GM19025 (cell line): ENCODE results near the gene CEP290.
"Not testable (repeated sequence)": the region's sequence is repeated elsewhere in the genome, so short reads cannot be mapped to it uniquely, and the experiment has no call there.

ENCODE experiments used
- ATAC-seq: cut with Tn5 transposase; IDR thresholded peaks from one replicate; pipeline ENCODE4 v1.9.1; 2021; ENCODE audit warnings: mild to moderate bottlenecking, low read depth, moderate library complexity; ENCODE audit not compliant: unreplicated experiment

CEP290 gene

DNA sequence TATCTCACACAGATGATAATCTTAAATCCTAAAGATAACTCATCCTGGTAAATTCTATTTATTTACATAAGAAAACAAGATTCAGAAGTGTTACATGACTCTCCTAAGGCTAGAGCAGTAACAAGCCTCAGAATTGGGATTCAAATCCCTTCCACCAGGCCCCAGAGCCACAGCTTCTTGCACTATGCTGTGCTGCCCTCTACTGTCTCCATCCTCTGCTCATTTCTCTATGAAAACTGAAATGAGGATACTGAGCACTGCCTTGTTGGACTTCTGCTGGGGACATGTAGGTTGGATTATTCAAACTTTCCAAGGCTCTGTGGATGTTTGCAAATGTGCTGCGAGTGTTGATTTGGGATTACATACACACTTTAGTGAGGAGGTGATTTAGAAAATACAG lies 89.2 kb downstream of the CEP290 start:
- no peak for ATAC-seq

DNA sequence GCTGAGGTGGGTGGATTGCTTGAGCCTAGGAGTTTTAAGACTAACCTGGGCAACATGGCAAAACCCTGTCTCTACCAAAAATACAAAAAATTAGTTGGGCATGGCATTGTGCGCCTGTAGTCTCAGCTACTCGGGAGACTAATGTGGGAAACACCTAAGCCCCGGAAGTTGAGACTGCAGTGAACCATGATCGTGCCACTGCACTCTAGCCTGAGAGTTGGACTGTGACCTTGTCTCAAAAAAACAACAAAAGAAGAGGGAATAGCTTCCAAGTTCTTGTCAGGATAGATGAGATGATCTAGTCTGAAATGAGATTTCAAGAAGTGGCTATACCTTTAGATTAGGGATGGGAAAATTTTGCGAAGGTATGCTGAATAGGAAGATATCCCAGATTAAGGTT lies 97.9 kb downstream of the CEP290 start:
- no peak for ATAC-seq

DNA sequence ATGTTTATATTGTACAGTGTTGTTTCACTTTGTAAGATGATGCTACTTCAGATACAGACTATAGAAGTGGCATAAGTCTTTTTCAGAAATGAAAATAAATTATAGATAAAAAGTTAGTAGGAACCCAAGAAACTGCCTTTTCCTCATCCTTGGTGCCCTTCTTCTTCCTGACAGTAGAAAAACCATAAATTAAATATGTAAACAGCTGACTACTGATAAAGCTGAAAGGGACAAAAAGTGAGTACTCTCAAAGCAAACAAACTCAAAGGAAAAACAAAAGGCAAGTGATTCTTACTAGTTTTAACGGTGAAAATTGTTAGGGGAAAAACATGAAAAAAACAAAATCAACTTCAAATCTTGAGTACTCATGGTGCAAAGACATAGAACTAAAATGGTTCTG lies 104.1 kb downstream of the CEP290 start:
- ATAC-seq = no peak

DNA sequence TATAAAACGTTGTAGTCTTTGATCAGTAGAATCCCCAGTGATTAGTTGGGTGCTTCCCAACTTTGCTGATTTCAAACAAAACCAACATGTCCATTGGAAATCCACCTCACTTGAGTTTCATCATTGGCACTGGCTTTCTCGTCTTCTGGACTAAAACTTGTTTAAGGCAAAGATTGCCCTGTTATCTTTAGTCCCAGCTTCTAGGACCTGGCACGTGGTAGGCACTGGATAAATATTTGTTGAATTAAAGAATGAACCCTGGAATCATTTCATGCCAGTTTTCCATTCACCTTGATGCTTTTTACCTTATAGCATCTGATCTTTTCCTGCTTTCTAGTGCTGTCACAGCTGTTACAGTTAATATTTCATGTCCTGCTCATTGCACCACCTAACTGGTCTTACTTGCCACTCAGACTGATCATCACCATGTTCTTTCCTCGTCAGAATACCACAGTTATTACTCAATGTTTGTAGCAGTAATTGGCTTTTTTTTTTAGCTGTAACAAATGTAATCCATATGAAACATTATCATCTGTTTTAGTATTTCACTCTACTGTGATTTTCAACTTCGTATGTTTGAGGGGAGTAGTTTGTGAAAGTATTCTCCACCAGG lies 105.4 kb downstream of the CEP290 start:
- no peak for ATAC-seq

DNA sequence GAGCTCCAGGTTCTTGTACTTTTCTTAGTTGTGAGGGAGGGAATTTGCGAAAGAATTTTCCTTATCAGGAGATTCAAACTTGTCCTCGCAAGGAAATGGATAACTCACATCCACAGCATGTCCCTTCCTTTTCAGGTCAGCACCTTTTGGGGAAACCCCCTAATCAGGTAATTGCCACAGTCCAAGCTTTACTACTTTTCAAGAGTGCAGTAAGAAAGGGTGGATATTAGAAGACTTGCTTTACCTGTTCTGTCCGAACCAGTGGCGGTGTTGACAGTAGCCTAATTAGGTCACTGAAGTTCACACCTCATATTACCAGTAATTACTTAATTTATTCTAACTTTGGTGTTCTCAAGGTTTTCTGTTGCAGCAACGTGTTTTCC lies 106.0 kb downstream of the CEP290 start:
- ATAC-seq = peak; percentile 5

DNA sequence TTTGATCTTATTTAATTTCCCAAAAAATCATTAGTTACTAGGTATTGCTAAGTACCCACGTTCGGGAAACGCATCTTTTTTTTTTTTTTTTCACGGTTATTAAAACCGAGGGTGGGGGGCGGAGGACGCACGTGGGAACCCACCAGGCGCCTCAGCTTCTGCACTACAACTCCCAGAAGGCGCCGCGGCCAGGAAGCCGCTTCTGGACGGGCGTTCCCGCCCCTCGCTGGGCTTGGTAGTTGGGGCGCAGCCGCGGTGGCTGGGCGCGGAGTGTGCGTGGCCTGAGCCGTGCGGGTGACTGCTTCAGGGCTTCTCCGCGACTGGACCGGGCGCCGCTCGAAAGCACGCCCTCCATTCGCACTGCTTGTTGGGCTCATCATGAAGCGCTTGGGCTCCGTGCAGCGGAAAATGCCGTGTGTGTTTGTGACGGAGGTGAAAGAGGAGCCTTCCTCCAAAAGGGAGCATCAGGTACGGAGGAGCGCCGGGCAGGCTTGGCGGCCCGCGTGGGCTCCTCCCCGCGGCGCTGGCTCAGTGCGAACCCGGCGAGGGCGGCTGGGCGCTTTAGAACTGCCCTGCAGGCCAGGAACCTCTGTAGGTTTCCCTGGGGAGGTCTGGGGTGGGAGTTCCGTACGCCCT lies 106.5 kb downstream of the CEP290 start:
- peak; percentile 100 for ATAC-seq

DNA sequence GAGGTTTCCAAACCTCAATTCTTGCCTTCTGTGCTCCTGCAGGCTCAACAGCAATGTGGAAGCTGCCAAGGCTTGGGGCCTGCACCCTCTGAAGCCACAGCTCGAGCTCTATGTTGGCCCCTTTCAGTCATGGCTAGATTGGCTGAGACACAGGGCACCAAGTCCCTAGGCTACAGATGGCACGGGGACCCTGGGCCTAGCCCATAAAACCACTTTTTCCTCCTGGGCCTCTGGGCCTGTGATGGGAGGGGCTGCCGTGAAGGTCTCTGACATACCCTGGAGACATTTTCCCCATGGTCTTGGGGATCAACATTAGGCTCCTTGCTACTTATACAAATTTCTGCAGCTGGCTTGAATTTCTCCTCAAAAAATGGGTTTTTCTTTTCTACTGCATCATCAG lies 110.7 kb downstream of the CEP290 start:
- not testable (repeated sequence) for ATAC-seq

DNA sequence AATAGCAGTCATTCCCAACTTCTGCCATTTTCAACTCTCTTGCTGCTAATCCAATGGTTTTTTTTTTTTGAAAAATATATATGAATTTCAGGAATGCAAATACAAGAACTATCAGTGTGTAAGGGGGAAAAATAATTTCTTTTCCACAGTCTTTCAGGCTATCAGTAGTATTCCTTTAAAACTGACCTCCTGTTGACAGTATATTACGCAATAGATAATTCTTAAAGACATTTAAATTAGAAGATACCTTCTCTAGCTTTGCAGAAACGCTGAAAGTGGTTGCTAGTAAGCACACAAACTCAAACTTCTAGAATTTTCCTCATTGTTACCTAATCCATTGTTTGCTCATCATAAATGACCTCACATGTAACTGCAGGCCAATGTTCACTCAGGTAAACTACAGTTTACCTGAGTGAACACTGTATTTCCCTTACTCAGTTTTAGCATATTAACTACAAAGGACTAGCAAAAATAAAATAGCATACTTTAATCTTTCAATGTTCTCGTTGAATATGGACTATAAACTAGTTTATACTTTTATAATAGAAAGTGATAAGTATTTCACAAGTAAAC lies 112.7 kb downstream of the CEP290 start, which contains the start of gene C12orf50:
TSS of gene C12orf50 (minus strand) at position 309 of the 573 bp plus-strand sequence. CDS start 2,439 bp downstream, outside the sequence.
- no peak for ATAC-seq

DNA sequence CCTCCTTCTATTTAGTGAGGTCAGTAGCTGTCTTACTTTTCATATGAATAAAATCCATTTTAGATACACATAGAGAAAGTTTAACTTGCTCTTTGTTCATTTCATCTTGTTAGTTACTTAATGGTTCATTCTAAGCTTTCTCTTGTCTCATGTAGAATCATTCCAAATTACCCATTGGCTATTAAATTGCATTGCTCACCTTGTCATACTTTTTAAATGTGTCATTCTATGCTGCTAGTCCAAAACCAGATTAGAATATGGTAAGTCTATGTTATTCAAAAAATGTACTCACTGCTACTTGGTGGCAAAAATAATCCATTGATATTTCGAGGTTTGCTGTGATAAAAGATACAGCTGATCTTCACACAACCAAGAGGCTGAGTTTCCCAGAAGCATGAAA lies 115.7 kb downstream of the CEP290 start:
- ATAC-seq = no peak

DNA sequence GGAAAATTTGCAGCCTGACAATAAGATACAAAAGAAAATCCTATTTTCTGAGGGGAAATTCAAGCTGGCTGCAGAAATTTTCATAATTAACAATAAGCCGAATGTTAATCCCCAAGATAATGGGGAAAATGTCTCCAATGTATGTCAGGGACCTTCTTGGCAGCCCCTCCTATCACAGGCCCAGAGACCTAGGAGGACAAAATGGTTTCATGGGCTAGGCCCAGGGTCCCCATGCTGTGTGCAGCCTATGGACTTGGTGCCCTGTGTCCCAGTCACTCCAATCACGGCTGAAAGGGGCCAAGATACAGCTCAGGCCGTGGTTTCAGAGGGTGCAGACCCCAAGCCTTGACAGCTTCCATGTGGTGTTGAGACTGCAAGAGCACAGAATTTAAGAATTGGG lies 123.9 kb downstream of the CEP290 start:
- ATAC-seq = no peak

DNA sequence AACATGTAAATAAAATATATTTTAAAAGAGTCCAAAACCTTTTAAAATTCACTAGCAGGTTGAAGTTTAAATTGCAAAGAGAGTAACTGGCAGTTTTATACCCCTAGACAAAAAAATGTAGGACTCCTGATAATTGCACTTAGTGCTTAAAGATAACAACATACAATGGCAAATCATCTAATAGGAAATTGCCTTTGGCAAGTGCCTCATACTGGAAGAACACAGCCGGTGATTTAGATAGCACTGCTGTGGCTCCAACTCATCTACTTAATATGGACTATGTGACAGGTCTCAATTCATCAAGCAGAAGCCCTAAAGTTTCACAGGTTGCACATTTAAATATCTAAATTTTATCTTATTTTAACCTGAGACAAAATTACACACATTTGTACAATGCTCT lies 126.1 kb downstream of the CEP290 start:
- no peak for ATAC-seq

DNA sequence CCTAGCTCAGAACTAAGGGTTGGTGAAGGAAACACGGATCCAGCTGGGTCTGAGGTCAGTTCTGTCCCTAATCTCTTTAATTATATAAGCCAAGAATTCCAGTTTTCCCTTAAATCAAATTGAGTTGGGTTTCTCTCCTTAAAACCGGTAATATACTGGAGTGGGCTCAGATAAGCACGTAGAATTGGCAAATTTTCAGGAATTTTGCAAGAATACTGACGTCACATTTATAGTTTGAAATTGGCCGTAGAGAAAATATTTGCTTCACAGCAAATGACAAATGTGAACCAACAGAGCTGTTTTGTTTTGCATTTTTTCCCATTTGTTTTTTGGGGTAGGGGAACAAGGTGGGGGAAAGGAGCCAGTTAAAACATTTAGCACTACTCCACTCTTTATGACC lies 130.1 kb downstream of the CEP290 start:
- no peak for ATAC-seq

DNA sequence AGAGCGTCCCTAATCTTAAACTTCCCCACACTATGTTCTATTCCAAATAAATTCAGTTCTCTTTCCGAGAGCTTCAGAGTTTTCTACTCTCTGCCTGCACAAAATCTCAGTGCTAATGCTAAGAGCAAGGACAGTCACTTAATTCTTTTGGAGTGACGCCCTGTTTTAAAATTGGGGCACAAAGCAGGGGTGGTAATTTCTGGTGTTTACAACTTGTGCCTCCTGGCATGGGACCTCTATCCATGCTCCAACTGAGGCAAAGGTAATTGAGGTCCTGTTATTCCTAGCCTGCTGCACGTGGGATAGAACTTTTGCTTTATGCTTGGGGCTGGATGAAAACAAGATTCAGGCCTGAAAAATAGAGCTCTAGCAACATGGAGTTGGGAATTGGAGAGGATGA lies 135.5 kb downstream of the CEP290 start:
- no peak for ATAC-seq

DNA sequence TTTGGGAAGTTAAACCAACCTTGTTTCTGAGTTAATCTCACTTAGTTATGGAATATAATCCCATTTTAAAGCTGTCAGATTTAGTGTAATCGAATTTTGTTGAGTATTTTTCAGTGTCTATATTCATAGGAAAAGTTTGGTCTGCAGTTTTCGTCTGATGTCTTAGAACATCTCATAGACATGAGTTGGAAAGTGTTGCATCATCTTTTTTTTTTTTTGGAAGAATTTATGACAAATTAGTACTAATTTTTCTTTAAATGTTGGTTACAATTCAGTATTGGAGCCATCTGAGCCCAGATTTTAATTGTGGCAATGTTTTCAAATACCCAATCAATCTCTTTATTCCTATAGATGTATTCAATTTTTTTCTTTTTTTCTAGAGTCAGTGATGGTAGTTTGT lies 140.6 kb downstream of the CEP290 start:
- no peak for ATAC-seq
